CD8-positive, alpha-beta memory T cell (primary cell): ENCODE results near the gene SV2C. TPM values are rescaled to one million over a fixed set of nuclear protein-coding genes. Genes with fewer than 3 reads are reported as not detected.

Experiments used
- CTCF ChIA-PET: fragments of 350-600 bp; sonication (Branson Sonifier 250); formaldehyde crosslinking; loops from one replicate; lab custom pipeline; 2021; ENCODE audit warnings: antibody characterized with exemption; lab: Charles Lee
- POLR2A ChIA-PET: fragments of 350-600 bp; sonication (Branson Sonifier 250); formaldehyde crosslinking; loops from one replicate; lab custom pipeline; 2021; ENCODE audit warnings: antibody characterized with exemption; lab: Charles Lee
- DNase-seq, 5 donors: peaks; one replicate each; pipeline versions ENCODE4 v3.0.0 to v3.0.0-alpha.2; 2020 to 2022; ENCODE audit warnings: mixed read lengths in 1 of 5
- H3K27ac ChIP-seq: one replicate; pipeline ENCODE4 v1.7.0; 2013; ENCODE audit warnings: low read depth, mild to moderate bottlenecking, low read length, moderate library complexity
- H3K27me3 ChIP-seq: 2 replicates; pipeline ENCODE4 v1.7.0; 2013; ENCODE audit warnings: low read length, mild to moderate bottlenecking; ENCODE audit not compliant: insufficient read depth, poor library complexity, severe bottlenecking
- H3K36me3 ChIP-seq: 2 replicates; pipeline ENCODE4 v1.7.0; 2013; ENCODE audit warnings: mild to moderate bottlenecking, low read length, moderate library complexity; ENCODE audit not compliant: insufficient read depth
- H3K4me1 ChIP-seq: 2 replicates; pipeline ENCODE4 v1.7.0; 2013; ENCODE audit warnings: mild to moderate bottlenecking, low read length, moderate library complexity; ENCODE audit not compliant: insufficient read depth
- H3K4me3 ChIP-seq: 2 replicates; pipeline ENCODE4 v1.7.0; 2013; ENCODE audit warnings: mild to moderate bottlenecking, low read length
- H3K9me3 ChIP-seq: 2 replicates; pipeline ENCODE4 v1.7.0; 2013; ENCODE audit warnings: mild to moderate bottlenecking, low read length
- H3K27ac Mint-ChIP-seq, 8 donors: one replicate each; pipeline ENCODE4 v1.8.0; 2020 to 2021; ENCODE audit warnings: mixed read lengths in 8 of 8, mild to moderate bottlenecking in 6 of 8, inconsistent platforms in 3 of 8, moderate library complexity in 3 of 8
- H3K27me3 Mint-ChIP-seq, 2 donors: one replicate each; pipeline ENCODE4 v1.8.0; 2020 to 2021; ENCODE audit warnings: mixed read lengths in 2 of 2, mild to moderate bottlenecking in 1 of 2, moderate library complexity in 1 of 2
- H3K36me3 Mint-ChIP-seq, 3 donors: one replicate each; pipeline ENCODE4 v1.8.0; 2020 to 2021; ENCODE audit warnings: mixed read lengths in 3 of 3, inconsistent platforms in 1 of 3, mild to moderate bottlenecking in 1 of 3
- H3K4me1 Mint-ChIP-seq, 3 donors: one replicate each; pipeline ENCODE4 v1.8.0; 2020 to 2021; ENCODE audit warnings: mixed read lengths in 3 of 3, inconsistent platforms in 1 of 3, mild to moderate bottlenecking in 1 of 3
- H3K4me3 Mint-ChIP-seq, 7 donors: one replicate each; pipeline ENCODE4 v1.8.0; 2020 to 2021; ENCODE audit warnings: mixed read lengths in 7 of 7, mild to moderate bottlenecking in 6 of 7, moderate library complexity in 4 of 7, inconsistent platforms in 2 of 7
- H3K9me3 Mint-ChIP-seq, 5 donors: one replicate each; pipeline ENCODE4 v1.8.0; 2020 to 2022; ENCODE audit warnings: mixed read lengths in 5 of 5, mild to moderate bottlenecking in 3 of 5, moderate library complexity in 2 of 5, inconsistent platforms in 1 of 5
- polyA plus RNA-seq: library from polyadenylated mRNA; unstranded; fragments of 300-500 nt; fragmentation: Illumina TruSeq; gene quantifications from one replicate; pipeline ENCODE4 v1.2.3, GENCODE V29; 2021
- total RNA-seq, 2 experiments: library from RNA; stranded (reverse); gene quantifications; one replicate each; pipeline ENCODE4 v1.2.3, GENCODE V29; 2021

Gene SV2C
- total and polyA plus RNA-seq, 3 experiments from 2014 or later, result not detected

DNA sequence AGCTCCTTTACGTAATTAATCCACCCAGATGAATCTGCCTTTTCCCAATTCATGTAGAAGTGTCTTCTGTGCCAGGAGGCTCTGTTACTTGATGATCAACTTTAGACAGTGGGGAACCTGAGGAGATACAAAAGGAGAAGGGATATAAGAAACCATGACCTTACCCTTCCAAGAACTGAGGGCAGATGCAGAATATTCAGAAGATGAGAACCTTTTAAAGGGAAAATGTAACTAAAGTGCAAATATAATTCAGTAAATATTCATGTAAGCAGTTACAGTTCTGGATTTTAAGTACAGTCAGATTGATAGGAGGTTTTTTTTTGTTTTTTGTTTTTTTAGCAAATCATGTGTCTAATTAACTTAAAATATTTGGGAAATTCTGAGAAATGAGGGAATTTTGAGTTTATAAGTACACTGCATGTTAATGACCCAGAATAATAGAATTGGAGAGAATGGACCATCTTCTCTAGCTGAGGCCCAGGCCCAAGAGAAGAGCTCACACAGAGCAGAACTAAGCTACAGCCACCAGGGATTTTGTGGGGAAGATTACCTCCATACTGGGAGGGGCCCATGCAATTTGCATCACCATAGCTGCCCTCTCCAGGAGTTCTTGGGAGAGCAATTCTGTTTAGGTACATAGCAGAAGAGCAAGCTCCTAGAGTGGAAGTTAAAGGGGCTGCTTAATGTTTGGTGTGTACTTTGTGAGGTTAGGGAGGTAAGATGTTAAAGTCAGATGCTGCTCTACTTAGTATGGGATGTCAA is 61.5 kb downstream of the SV2C start:
- Mint-ChIP-seq H3K4me1 (no peaks in the 10 kb centered on the region), H3K36me3 (no peaks in the 10 kb centered on the region), H3K4me3 (no peak overlapping the region), H3K27me3 (peaks cover 6 to 11% of the 10 kb centered on the region in 2 donors), H3K9me3 (no peaks in the 10 kb centered on the region), H3K27ac (peak overlapping the region in 1 of 8 donors; percentile 20)
- Histone ChIP-seq H3K4me3 (no peak overlapping the region), H3K36me3 (no peaks in the 10 kb centered on the region), H3K27ac (no peak overlapping the region), H3K9me3 (no peaks in the 10 kb centered on the region), H3K27me3 (no peaks in the 10 kb centered on the region), H3K4me1 (no peaks in the 10 kb centered on the region)
- CTCF ChIA-PET, result no interaction called here
- POLR2A ChIA-PET, result no interaction called here
- DNase-seq, result no peak

DNA sequence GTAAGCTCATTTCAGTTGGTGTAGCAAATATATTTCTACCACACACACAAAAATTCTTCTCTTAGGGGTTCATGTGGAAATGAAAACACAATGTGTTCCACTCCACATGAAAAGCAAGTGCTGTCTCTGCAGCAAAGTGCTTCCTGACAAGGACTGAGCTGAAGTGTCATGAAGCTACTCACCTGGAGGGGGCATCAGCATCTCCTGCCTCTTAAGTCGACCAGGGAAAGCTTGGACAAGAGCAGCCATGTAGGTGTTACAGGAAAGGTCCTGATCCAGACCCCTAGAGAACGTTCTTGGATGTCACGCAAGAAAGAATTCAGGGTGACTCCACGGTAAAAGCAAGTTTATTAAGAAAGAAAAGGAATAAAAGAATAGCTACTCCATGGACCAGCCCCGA is 62.8 kb downstream of the SV2C start:
- CTCF ChIA-PET, result interaction anchor here (1.2 kb wide), 1 partner anchor 41 kb away, joined by 4 read pairs; no protein-coding TSS in a partner anchor
- no peaks in the 10 kb centered on the region for H3K9me3 Mint-ChIP-seq
- no peaks in the 10 kb centered on the region for H3K36me3 Mint-ChIP-seq
- Histone ChIP-seq H3K36me3 (no peaks in the 10 kb centered on the region), H3K27ac (no peak overlapping the region), H3K4me1 (no peaks in the 10 kb centered on the region), H3K27me3 (no peaks in the 10 kb centered on the region), H3K4me3 (no peak overlapping the region), H3K9me3 (no peaks in the 10 kb centered on the region)
- POLR2A ChIA-PET, result no interaction called here
- no peak overlapping the region for H3K27ac Mint-ChIP-seq
- no peaks in the 10 kb centered on the region for H3K4me1 Mint-ChIP-seq
- no peak for DNase-seq
- H3K4me3 Mint-ChIP-seq, result peak overlapping the region in 1 of 7 donors; percentile 12
- H3K27me3 Mint-ChIP-seq, result peaks cover 0 to 5% of the 10 kb centered on the region in 2 donors

DNA sequence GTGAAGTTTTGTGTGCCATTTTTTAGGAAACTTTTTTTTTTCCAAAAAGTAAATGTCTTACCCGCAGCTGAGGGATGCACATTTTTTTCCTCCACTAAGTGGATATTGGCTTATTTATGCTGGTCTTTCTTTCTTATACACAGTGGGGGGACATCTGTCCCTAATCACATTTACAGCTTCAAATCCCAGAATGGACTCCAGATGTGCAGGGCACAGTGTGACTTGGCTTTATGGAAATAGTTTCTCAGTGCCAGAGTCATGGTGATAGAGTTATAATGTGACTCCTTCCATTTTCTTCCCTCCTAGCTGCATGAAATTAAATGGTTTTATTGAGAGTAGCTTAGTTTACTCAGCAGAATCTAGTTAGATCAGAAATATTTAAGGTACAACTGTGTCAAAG is 66.5 kb downstream of the SV2C start:
- POLR2A ChIA-PET, result no interaction called here
- peaks cover 4 to 27% of the 10 kb centered on the region in 2 donors for H3K27me3 Mint-ChIP-seq
- Histone ChIP-seq H3K4me1 (no peaks in the 10 kb centered on the region), H3K27me3 (no peaks in the 10 kb centered on the region), H3K9me3 (no peaks in the 10 kb centered on the region), H3K36me3 (no peaks in the 10 kb centered on the region), H3K27ac (no peak overlapping the region), H3K4me3 (no peak overlapping the region)
- CTCF ChIA-PET, result no interaction called here
- no peak overlapping the region for H3K27ac Mint-ChIP-seq
- peaks cover 0 to 8% (median 0%) of the 10 kb centered on the region in 3 donors for H3K36me3 Mint-ChIP-seq
- H3K4me3 Mint-ChIP-seq, result no peak overlapping the region
- H3K9me3 Mint-ChIP-seq, result no peaks in the 10 kb centered on the region
- no peak for DNase-seq
- no peaks in the 10 kb centered on the region for H3K4me1 Mint-ChIP-seq

DNA sequence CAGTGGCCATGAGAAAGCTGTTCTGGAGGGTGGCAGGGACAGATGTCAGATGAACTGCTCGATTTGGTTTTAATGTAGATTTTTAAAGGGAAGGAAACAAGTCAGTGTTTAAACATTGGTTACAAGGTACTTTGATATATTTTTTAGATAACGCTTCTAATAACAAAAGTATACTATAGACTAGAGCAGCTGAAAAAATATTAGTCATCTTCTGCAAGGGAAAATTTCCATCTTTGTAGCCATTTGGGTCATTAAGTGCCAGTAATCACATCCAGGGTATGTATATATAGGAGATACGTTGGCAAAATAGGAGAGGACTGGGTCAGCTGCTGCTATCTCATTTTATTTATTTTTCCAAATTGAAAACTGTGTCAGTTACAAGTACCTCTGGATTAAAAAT is 69.0 kb downstream of the SV2C start:
- POLR2A ChIA-PET, result no interaction called here
- no peaks in the 10 kb centered on the region for H3K27me3 ChIP-seq
- H3K27ac ChIP-seq, result no peak overlapping the region
- no peak overlapping the region for H3K4me3 ChIP-seq
- Mint-ChIP-seq H3K27me3 (peaks cover 4 to 34% of the 10 kb centered on the region in 2 donors), H3K4me3 (no peak overlapping the region), H3K27ac (no peak overlapping the region), H3K36me3 (peaks cover 0 to 20% (median 3%) of the 10 kb centered on the region in 3 donors), H3K4me1 (peaks cover 4 to 9% (median 8%) of the 10 kb centered on the region in 3 donors), H3K9me3 (peaks cover under 1 to 11% (median 8%) of the 10 kb centered on the region in 5 donors)
- H3K4me1 ChIP-seq, result no peaks in the 10 kb centered on the region
- CTCF ChIA-PET, result interaction anchor here (1.3 to 1.5 kb wide), 2 partner anchors 12 to 23 kb away, joined by 3 to 5 read pairs; no protein-coding TSS in a partner anchor
- no peaks in the 10 kb centered on the region for H3K36me3 ChIP-seq
- no peaks in the 10 kb centered on the region for H3K9me3 ChIP-seq
- no peak for DNase-seq

DNA sequence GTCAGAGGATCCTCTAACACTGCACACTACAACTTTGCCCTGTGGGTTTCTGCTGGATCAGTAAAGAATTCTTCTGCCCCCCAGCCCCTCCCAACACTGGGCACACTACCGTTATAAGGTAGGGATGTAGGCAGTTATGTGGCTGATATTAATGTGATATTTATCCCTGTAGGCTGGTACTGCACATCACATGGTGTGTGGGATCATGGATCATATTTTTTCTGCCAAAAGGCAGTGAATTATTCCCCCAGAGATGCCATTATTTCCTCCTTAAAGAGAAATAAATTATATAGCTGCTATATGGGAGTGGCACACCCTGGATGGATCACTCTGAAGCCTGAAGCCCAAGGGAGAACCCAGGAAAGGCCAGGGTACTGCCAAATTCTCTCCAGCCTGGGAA is 69.5 kb downstream of the SV2C start:
- no peak overlapping the region for H3K27ac ChIP-seq
- no peak overlapping the region for H3K4me3 ChIP-seq
- H3K9me3 ChIP-seq, result no peaks in the 10 kb centered on the region
- peaks cover 2 to 13% (median 10%) of the 10 kb centered on the region in 5 donors for H3K9me3 Mint-ChIP-seq
- H3K36me3 Mint-ChIP-seq, result peaks cover 0 to 22% (median 3%) of the 10 kb centered on the region in 3 donors
- no peaks in the 10 kb centered on the region for H3K27me3 ChIP-seq
- POLR2A ChIA-PET, result no interaction called here
- no peaks in the 10 kb centered on the region for H3K36me3 ChIP-seq
- CTCF ChIA-PET, result interaction anchor here (1.5 kb wide), 1 partner anchor 11 kb away, joined by 5 read pairs; no protein-coding TSS in a partner anchor
- peaks cover 4 to 34% of the 10 kb centered on the region in 2 donors for H3K27me3 Mint-ChIP-seq
- H3K4me3 Mint-ChIP-seq, result no peak overlapping the region
- no peak overlapping the region for H3K27ac Mint-ChIP-seq
- H3K4me1 ChIP-seq, result no peaks in the 10 kb centered on the region
- peaks cover 4 to 9% (median 8%) of the 10 kb centered on the region in 3 donors for H3K4me1 Mint-ChIP-seq
- no peak for DNase-seq

DNA sequence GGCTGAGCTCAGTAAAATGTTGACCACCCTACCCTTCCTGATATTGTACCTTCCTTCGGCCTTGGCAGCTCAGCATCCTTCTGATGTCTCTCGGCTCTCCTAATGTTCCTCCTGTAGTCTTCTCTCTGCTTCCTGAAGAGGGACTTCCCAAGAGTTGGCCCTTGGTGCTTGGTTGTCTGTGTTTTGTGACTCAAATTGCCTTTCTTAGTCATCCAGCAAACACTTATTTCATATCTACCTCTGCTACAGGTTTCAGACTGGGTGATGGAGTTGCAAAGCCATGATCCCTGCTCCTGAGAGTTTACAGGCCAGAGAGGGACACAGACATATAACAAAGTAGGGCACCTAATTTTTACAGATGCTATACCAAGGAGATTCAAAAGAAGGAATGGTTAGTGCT is 70.1 kb downstream of the SV2C start:
- Histone ChIP-seq H3K4me1 (no peaks in the 10 kb centered on the region), H3K27me3 (no peaks in the 10 kb centered on the region), H3K4me3 (no peak overlapping the region), H3K27ac (no peak overlapping the region), H3K9me3 (no peaks in the 10 kb centered on the region), H3K36me3 (no peaks in the 10 kb centered on the region)
- CTCF ChIA-PET, result no interaction called here
- Mint-ChIP-seq H3K27me3 (peaks cover 4 to 34% of the 10 kb centered on the region in 2 donors), H3K4me1 (peaks cover 4 to 9% (median 8%) of the 10 kb centered on the region in 3 donors), H3K4me3 (no peak overlapping the region), H3K9me3 (peaks cover 2 to 13% (median 10%) of the 10 kb centered on the region in 5 donors), H3K36me3 (peaks cover 0 to 22% (median 3%) of the 10 kb centered on the region in 3 donors), H3K27ac (no peak overlapping the region)
- DNase-seq, result no peak
- POLR2A ChIA-PET, result no interaction called here

DNA sequence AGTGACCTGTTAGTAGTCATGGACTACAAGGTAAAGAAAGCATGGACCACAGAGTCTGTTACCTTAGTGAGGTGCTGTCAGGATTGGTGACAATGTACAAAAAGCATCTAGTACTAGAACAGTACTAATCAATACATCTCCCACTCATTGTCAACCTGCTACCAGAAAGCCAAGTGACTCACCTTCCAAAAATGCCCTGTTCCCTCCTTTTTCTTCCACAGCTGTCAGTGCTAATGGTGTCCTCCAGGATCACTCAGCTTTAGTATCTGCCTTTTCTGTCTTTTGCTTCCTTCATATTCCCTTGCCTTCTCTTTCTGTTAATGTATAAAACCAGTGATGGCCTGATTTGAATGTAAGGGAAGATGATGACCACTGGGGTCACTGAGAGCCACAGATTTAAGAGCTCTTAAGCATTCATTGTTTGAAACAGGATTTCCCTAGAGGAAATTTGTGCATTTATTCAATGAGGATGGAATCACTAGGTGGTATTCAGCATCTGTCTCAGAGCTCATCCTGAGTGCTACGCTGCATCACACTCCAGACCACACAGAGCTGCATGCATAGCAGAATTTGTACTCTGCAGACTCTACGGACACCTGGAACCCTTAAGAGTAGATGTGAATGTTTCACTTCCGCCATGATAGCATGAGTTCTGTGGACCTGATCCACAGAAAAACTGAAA is 71.0 kb downstream of the SV2C start:
- Histone ChIP-seq H3K36me3 (no peaks in the 10 kb centered on the region), H3K27ac (no peak overlapping the region), H3K27me3 (no peaks in the 10 kb centered on the region), H3K4me1 (no peaks in the 10 kb centered on the region), H3K4me3 (no peak overlapping the region), H3K9me3 (no peaks in the 10 kb centered on the region)
- ChIA-PET CTCF (interaction anchor here (0.8 kb wide), 1 partner anchor 102 kb away, joined by 3 read pairs; no protein-coding TSS in a partner anchor), POLR2A (no interaction called here)
- H3K4me1 Mint-ChIP-seq, result peaks cover 4 to 9% (median 8%) of the 10 kb centered on the region in 3 donors
- peak overlapping the region in 1 of 8 donors; percentile 10 for H3K27ac Mint-ChIP-seq
- no peak for DNase-seq
- peaks cover 0 to 22% (median 3%) of the 10 kb centered on the region in 3 donors for H3K36me3 Mint-ChIP-seq
- H3K27me3 Mint-ChIP-seq, result peaks cover 4 to 34% of the 10 kb centered on the region in 2 donors
- peaks cover 2 to 13% (median 10%) of the 10 kb centered on the region in 5 donors for H3K9me3 Mint-ChIP-seq
- H3K4me3 Mint-ChIP-seq, result no peak overlapping the region

DNA sequence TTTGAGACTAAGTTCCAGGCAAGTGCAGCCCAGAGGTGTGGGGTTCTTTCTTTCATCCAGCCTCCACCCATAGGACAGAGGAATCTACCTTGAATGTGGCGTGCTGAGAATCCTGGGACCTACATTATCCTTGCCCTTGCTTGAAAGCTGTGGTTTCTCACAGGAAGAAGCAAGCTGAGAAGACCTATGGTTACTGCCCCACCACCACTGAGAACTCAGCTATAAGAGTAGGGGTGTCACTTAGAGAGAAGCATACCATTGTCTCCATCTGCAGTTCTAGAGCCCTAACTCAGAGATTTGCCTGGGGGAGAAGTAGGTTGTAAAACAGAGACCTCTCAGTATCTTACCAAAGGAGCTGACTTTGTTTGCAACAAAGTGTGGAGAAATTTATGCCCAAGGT is 72.4 kb downstream of the SV2C start:
- Histone ChIP-seq H3K27me3 (no peaks in the 10 kb centered on the region), H3K4me3 (no peak overlapping the region), H3K36me3 (no peaks in the 10 kb centered on the region), H3K4me1 (no peaks in the 10 kb centered on the region), H3K9me3 (no peaks in the 10 kb centered on the region), H3K27ac (no peak overlapping the region)
- peaks cover 4 to 34% of the 10 kb centered on the region in 2 donors for H3K27me3 Mint-ChIP-seq
- H3K27ac Mint-ChIP-seq, result no peak overlapping the region
- H3K36me3 Mint-ChIP-seq, result peaks cover 0 to 22% (median 3%) of the 10 kb centered on the region in 3 donors
- ChIA-PET POLR2A (no interaction called here), CTCF (no interaction called here)
- no peak overlapping the region for H3K4me3 Mint-ChIP-seq
- H3K9me3 Mint-ChIP-seq, result peaks cover 2 to 13% (median 10%) of the 10 kb centered on the region in 5 donors
- H3K4me1 Mint-ChIP-seq, result peaks cover 4 to 9% (median 8%) of the 10 kb centered on the region in 3 donors
- no peak for DNase-seq
